HG02943 (cell line): ENCODE measurements around the gene CGGBP1.

Experiments
- ATAC-seq: cut with Tn5 transposase; IDR thresholded peaks from one replicate; pipeline ENCODE4 v1.9.1; 2021; ENCODE audit warnings: mild to moderate bottlenecking, low read depth, moderate library complexity; ENCODE audit not compliant: unreplicated experiment

Gene CGGBP1, protein sequence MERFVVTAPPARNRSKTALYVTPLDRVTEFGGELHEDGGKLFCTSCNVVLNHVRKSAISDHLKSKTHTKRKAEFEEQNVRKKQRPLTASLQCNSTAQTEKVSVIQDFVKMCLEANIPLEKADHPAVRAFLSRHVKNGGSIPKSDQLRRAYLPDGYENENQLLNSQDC

DNA sequence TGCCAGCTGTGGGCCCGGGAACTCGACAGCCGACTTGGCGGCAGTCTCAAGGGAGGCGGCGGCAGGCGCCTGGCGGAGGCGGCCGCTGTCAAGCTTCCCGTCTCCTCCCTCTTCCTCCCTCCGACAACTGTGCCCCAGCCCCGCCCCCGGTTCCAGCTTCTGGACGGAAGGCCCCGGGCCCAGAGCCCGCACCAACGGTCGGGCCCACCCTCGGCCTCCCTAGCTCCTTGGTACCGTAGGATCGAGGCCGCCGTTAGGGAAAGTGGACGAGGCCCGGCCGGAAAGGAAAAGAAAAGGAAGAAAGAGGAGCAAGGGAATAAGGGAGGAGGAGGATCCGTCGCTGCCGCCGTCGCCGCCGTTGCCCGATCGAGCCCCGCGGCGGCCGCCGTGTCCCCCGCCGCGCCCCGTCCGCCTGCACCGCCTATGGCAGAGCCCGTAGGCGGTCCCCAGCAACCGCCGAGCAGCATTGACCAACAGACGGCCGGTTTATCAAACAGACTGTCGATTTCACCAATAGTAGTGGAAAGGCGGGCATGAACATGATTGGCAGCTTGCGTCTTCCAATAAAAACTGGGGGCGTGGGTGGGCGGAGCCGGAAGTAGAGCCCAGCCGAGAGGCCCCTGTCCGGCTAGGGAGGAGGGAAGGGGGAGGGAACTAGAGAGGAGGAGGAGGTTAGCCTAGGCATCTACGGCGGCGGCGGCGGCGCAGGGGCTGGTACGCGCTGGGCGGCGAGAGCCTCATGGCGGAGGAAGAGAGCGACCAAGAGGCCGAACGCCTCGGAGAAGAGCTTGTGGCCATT, at the start of gene CGGBP1, which contains the start of gene ZNF654:
Gene CGGBP1, minus strand, starts transcription at position 425 of the 799 bp plus-strand sequence. CDS start 3,029 bp downstream, outside the sequence.
Gene ZNF654, plus strand, starts transcription at position 675 of the 799 bp plus-strand sequence. Its CDS starts 65 bp downstream, at position 740.
- ATAC-seq = peak; percentile 94

GRCh38 chr3:88105325-88105724, 46.5 kb upstream of the CGGBP1 start:
- ATAC-seq = no peak

DNA sequence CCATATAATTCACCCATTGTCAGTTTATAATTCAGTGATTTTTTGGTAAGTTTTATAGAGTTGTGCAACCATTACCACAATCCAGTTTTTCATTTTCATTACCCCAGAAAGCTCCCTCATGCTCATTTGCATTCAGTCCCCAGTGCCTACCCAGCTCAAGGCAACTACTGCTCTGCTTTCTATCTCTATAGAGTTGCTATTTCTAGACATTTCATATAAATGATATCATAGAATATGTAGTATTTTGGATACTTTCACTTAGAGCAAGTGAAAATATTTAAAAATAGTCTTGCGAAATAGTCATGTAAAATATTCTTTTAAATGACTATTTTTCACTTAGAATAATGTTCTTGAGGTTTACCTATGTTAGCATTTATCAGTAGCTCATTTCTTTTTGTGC, 42.3 kb upstream of the CGGBP1 start:
- peak; percentile 79 for ATAC-seq

- no peak for ATAC-seq
Observed at GRCh38 chr3:88093266-88093665, 34.5 kb upstream of the CGGBP1 start.

GRCh38 chr3:88092270-88092669, 33.5 kb upstream of the CGGBP1 start:
- no peak for ATAC-seq

GRCh38 chr3:88090681-88091080, 31.9 kb upstream of the CGGBP1 start:
- no peak for ATAC-seq

- ATAC-seq = no peak
Observed at GRCh38 chr3:88084097-88084501, 25.3 kb upstream of the CGGBP1 start.

DNA sequence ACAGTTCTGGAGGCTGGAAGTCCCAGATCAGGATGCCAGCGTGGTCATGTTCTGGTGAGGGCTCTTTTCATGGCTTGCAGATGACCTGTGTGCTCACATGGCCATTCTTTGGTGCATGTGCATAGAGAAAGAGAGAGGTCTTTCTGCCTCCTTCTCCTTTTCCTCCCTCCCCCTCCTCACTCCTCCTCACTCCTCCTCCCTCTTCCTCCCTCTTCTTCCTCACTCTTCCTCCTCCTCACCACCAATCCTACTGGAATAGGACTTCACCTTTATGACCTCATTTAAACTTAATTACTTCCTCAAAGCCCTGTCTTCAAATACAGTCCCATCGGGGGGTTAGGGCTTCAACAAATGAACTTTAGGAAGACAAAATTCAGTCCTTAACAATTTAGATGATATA, 24.0 kb upstream of the CGGBP1 start:
- ATAC-seq = no peak

DNA sequence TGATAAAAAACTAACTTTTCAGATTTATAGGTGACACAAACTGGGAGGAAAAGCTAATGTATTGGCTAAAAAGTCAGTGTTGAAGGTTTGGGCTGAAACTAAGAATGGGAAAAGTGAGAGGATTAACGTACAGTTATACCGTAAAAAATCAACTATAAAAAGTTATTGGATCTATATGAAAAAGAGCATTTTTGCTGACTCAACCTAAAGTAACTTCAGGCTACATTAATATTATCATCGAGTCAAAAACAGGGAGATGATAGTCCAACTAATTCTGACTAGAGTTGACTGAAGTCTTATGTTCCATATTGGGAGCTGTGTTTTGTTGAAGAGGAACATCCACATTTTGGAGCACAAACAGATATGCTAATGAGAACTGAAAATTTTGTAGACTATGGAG, 20.1 kb upstream of the CGGBP1 start:
- no peak for ATAC-seq

- no peak for ATAC-seq
Observed at GRCh38 chr3:88076712-88077111, 17.9 kb upstream of the CGGBP1 start.

DNA sequence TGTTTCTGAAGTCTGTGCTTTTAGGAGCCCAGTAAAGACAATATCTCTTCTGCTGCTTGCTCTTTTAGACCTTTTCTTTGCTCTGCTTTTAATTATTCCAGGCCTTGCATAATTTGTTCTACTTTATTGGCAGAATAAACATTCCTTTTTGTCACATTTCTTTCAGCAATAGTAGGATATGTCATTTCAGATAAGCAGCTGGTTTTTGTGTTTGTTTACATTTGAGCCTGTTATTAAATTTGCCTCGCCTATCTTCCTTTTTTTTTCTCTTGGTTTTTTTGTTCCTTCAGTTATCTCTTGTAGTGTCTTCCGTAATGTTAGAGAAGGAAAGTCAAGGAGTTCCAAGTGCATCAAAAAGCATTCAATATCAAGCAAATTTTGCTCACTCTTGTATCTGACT, 16.7 kb upstream of the CGGBP1 start:
- ATAC-seq = no peak

DNA sequence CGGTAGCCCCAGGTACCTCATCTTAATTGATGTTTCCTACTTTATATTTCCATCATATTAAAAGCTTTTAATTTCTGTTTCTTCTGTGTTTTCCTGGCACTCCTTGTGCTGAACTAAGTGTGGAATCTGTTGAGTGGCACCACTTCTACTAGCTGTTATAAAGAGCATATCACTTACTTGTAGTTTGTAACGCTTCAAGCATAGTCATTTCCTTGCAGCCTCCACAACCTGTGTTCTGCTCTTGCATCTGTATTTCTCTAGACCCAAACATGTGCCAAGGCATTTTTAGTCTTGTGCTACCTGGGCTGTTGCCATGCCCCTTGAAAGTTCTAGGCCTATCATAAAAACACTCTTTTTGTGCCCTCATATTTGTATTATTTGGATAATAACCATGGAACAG, 16.3 kb upstream of the CGGBP1 start:
- ATAC-seq = no peak

DNA sequence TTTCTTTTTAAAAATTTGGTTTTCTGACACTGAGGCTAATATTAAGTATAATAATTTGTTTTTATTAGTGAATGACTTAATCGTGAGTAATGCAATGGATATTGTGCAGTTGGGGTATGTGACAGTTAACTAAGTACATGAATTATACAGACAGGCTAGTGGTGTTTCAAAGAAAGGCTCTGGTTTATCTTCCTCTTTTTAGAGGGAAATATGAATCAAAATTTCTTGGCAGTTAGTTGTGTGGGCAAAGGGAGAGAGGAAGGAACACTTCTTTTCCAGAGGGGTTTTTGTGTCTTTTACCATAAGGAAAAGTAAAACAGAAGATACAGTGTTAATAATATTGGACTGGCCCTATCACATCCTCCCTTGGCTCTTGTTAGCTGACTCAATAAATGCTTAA, 2.9 kb upstream of the CGGBP1 start:
- ATAC-seq = no peak

GRCh38 chr3:88059380-88060170, 770 bp upstream of the CGGBP1 start:
- peak; percentile 12 for ATAC-seq

DNA sequence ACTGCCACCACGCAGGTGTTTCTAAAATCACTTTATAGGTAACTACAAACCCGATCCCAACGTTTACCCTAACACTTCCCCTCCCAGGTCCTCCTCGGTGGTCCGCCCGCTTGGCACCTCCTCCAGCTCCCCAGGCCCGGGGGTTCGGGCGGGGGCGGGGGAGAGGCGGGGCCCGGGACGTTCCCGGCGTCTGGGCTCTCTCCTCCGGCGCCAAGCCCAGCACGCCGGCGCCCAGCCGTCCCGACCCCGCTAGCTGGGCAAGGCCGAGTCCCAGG, 562 bp downstream of the CGGBP1 start:
- no peak for ATAC-seq

- ATAC-seq = no peak
Observed at GRCh38 chr3:88057630-88058305, 1.0 kb downstream of the CGGBP1 start.

- ATAC-seq = no peak
Observed at GRCh38 chr3:88046766-88047165, 12.0 kb downstream of the CGGBP1 start.

DNA sequence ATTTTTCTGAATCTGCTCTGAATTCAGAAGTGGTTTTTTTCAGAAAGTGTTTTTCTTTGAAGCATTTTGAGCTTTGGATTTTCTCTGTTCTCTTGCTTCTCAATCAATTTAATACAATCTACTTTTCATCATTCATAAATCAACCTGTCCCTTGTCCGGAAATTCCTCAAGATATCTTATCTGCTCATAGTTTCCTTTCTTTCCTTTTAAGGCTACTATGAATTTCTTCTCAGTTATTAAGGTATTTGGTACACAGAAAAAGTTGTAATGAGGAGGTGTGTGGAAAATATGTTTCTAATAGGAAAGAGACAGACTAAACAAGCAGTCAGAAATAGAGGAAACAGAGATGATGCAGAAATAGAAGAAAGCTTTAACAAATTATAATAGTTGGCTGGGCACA, 14.4 kb downstream of the CGGBP1 start:
- no peak for ATAC-seq

DNA sequence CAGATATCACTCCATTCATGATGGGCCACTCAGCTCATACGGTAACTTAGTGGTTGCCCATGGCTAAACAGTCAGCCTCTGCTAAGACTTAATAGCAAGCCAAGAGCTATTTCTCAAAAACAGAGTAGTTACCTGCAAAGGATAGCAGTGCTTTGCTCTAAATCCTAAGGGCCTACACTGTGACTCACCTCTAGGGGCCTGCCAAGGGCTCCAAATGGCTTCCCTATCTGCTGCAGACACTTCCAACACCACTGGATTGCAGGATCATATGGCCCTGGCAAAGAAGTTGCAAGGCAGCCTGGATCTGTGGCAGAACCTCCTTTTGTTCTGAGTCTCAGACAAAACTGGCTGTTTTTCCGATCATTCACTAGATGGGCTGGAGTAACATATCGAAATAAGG, 17.8 kb downstream of the CGGBP1 start:
- no peak for ATAC-seq

- ATAC-seq = no peak
Observed at GRCh38 chr3:88040529-88040928, 18.3 kb downstream of the CGGBP1 start.

DNA sequence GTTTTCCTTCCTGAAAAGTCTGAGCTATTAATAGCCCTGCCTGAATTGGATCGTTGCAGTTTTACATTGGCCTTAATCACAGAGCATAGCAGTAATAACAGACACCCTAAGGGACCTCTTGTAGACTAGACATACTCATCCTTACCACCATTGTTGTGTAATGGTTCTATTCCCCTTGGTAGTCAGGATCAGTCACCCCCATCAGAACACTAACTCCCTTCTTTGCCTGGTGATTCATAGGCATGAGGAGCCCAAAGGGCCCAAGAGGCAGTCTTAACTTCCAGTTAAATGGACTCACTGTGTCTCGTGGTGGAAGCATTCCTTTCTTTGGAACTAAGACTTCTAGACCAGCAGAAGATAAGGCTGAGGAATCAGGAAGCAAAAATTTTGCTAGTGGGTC, 20.2 kb downstream of the CGGBP1 start:
- ATAC-seq = no peak
